Duodenal mucosa (tissue), 2 donors: ENCODE data around the gene CNTN5.

Experiments
- H3K27ac ChIP-seq: one replicate; pipeline ENCODE4 v1.7.0; 2013; ENCODE audit warnings: low read depth, low read length
- H3K27me3 ChIP-seq, 2 donors: one replicate each; pipeline ENCODE4 v1.7.0; 2013; ENCODE audit warnings: low read length in 2 of 2, control low read depth in 1 of 2; ENCODE audit not compliant: insufficient read depth in 2 of 2, control insufficient read depth in 1 of 2
- H3K36me3 ChIP-seq, 2 donors: one replicate each; pipeline ENCODE4 v1.7.0; 2013; ENCODE audit warnings: low read length in 2 of 2, control low read depth in 1 of 2; ENCODE audit not compliant: insufficient read depth in 2 of 2, control insufficient read depth in 1 of 2
- H3K4me1 ChIP-seq, 2 donors: one replicate each; pipeline ENCODE4 v1.7.0; 2013; ENCODE audit warnings: low read length in 2 of 2, control low read depth in 1 of 2; ENCODE audit not compliant: insufficient read depth in 2 of 2, control insufficient read depth in 1 of 2
- H3K4me3 ChIP-seq, 2 donors: one replicate each; pipeline ENCODE4 v1.7.0; 2013; ENCODE audit warnings: low read length in 2 of 2, low read depth in 1 of 2
- H3K9ac ChIP-seq, 2 donors: one replicate each; pipeline ENCODE4 v1.7.0; 2013; ENCODE audit warnings: low read length in 2 of 2, low read depth in 1 of 2
- H3K9me3 ChIP-seq, 2 donors: one replicate each; pipeline ENCODE4 v1.7.0; 2013; ENCODE audit warnings: low read length in 2 of 2, control low read depth in 1 of 2; ENCODE audit not compliant: control insufficient read depth in 1 of 2

CNTN5 gene

DNA sequence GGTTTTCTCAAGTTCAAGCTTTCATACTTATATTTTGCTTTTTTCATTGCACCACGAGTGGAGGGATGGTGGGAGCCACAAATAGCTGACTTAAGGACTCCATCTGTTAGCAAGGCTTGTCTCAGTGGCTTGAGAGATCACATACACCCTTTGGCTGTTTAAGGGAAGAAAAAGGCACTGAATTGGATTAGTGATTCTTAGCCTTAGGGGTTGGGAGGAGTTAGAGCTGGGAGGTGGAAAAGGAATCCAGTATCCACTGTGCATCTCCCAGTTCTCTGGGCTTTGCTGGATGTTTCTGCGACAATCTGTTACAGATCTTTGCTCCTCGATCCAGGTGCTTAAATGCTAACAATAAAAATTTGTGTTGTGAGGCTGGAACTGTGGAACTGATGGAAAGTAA is 593.6 kb downstream of the CNTN5 start:
- Histone ChIP-seq H3K27me3 (no peaks in the 10 kb centered on the region), H3K4me1 (no peaks in the 10 kb centered on the region), H3K4me3 (no peak overlapping the region), H3K9me3 (peaks cover 0 to 5% of the 10 kb centered on the region in 2 donors), H3K9ac (no peak overlapping the region), H3K36me3 (no peaks in the 10 kb centered on the region), H3K27ac (no peak overlapping the region)

DNA sequence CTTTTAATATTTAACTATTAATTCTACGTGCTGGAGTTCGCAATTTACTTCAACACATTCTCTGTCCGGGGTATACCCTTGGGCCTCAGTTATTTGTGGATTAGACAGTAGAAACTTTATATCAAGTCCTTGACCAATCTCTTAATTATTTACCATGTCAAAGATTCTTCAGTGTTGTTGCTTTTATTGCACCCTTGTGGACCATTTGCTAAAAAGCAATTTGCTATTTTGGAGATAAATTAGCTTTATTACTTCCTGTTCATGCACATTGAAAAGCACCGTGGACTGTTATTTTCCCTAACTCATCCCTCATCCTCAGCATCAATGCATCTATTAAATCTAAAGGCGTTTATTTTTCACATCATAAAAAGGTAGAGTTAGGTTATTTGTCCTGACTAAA is 609.9 kb downstream of the CNTN5 start:
- no peaks in the 10 kb centered on the region for H3K27me3 ChIP-seq
- H3K4me1 ChIP-seq, result no peaks in the 10 kb centered on the region
- H3K9ac ChIP-seq, result no peak overlapping the region
- no peaks in the 10 kb centered on the region for H3K36me3 ChIP-seq
- H3K9me3 ChIP-seq, result peaks cover 0 to 2% of the 10 kb centered on the region in 2 donors
- H3K4me3 ChIP-seq, result no peak overlapping the region
- H3K27ac ChIP-seq, result no peak overlapping the region

DNA sequence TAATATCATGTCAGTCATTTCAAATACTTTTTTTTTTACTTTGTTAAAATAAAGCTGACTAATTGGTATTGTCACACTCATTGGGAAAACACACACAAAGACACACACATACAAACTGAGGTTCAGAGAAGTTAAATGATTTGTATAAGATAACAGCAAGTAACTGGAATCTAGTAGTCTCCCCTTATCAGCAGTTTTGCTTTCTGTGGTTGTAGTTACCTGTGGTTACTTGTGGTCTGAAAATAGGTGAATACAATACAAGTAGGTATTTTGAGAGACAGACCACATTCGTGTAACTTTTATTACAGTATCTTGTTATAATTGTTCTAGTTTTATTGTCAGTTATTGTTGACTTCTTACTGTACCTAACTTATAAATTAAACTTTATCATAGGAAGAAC is 610.9 kb downstream of the CNTN5 start:
- H3K4me3 ChIP-seq, result no peak overlapping the region
- H3K27me3 ChIP-seq, result no peaks in the 10 kb centered on the region
- no peaks in the 10 kb centered on the region for H3K36me3 ChIP-seq

DNA sequence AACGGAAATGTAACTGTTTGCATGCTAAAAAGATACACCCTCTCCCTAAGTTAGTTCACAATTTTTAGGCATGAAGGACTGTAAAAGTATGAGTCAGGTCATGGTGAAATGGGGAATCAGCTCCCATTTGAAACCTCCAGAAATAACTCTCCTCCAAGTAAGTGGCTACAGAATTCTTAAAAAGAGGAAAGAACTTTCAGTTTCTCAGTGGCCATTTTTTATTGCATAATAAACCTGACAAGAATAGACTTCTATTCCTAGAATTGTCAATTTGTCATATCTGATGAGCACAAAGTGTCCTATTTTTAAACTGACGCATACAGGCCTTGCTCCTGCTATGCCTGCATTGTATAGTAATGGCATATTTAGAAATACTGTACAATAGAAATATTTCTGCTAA is 612.2 kb downstream of the CNTN5 start:
- H3K27ac ChIP-seq, result no peak overlapping the region
- no peaks in the 10 kb centered on the region for H3K36me3 ChIP-seq
- no peak overlapping the region for H3K4me3 ChIP-seq
- H3K27me3 ChIP-seq, result no peaks in the 10 kb centered on the region
- no peak overlapping the region for H3K9ac ChIP-seq
- peaks cover 0 to 2% of the 10 kb centered on the region in 2 donors for H3K9me3 ChIP-seq
- H3K4me1 ChIP-seq, result no peaks in the 10 kb centered on the region

More for the DNA sequence above, 610.9 kb downstream of the CNTN5 start:
- no peak overlapping the region for H3K27ac ChIP-seq
- H3K9me3 ChIP-seq, result peaks cover 0 to 2% of the 10 kb centered on the region in 2 donors
- H3K9ac ChIP-seq, result no peak overlapping the region
- no peaks in the 10 kb centered on the region for H3K4me1 ChIP-seq

DNA sequence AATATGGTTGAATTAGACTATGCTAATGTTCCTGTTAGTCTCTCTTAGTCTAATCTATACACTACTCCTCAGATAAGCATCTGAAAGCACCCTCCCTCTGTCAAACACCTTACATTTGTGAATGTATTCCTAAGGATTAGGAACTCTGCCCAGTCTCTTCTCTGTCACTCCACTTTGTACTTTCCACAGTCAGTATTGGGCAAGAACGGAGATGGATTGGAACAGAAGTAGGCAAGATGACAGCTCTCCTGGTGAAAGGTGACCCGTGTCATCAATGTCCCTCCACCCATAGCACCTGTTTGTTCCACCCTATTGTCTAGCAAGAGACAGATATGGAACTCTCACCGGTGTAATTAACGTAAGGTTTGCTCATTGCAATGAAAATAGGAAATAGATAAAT is 613.8 kb downstream of the CNTN5 start:
- Histone ChIP-seq H3K27ac (no peak overlapping the region), H3K9ac (no peak overlapping the region), H3K9me3 (peaks cover 0 to 2% of the 10 kb centered on the region in 2 donors), H3K4me1 (no peaks in the 10 kb centered on the region), H3K36me3 (no peaks in the 10 kb centered on the region), H3K4me3 (no peak overlapping the region), H3K27me3 (no peaks in the 10 kb centered on the region)

DNA sequence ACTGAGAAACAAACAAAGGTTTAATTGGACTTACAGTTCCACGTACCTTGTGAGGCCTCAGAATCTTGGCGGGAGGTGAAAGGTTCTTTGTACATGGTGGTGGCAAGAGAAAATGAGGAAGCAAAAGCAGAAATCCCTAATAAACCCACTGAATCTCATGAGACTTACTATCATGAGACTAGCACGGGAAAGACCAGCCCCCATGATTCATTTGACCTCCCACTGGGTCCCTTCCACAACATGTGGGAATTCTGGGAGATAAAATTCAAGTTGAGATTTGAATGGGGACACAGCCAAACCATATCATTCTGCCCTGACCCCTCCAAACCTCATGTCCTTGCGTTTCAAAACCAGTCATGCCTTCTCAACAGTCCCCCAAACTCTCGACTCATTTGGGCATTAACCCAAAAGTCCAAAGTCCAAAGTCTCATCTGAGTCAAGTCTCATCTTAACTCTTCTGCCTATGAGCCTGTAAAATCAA is 617.4 kb downstream of the CNTN5 start:
- H3K27ac ChIP-seq, result no peak overlapping the region
- H3K36me3 ChIP-seq, result no peaks in the 10 kb centered on the region
- H3K4me1 ChIP-seq, result no peaks in the 10 kb centered on the region
- H3K9me3 ChIP-seq, result peaks cover 0 to 2% of the 10 kb centered on the region in 2 donors
- H3K27me3 ChIP-seq, result no peaks in the 10 kb centered on the region
- H3K9ac ChIP-seq, result no peak overlapping the region
- H3K4me3 ChIP-seq, result no peak overlapping the region

DNA sequence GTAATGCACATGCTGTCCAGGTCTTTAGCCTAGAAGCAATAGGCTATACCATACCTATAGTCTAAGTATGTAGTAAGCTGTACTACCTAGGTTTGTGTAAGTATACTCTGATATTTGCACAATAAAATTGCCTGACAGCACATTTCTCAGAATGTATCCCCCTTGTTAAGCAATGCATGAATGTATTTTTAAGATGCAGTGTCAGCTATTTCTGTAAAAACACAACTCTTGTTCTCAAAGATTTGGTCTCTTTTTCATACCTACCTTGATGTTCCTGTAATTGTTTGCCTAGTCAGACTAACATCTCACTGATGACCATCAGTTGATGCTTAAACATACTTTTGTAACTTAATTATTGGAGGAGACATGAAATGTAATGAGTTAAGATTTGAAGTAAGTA is 619.9 kb downstream of the CNTN5 start:
- Histone ChIP-seq H3K9me3 (no peaks in the 10 kb centered on the region), H3K4me3 (no peak overlapping the region), H3K4me1 (no peaks in the 10 kb centered on the region), H3K9ac (no peak overlapping the region), H3K36me3 (no peaks in the 10 kb centered on the region), H3K27ac (no peak overlapping the region), H3K27me3 (no peaks in the 10 kb centered on the region)

DNA sequence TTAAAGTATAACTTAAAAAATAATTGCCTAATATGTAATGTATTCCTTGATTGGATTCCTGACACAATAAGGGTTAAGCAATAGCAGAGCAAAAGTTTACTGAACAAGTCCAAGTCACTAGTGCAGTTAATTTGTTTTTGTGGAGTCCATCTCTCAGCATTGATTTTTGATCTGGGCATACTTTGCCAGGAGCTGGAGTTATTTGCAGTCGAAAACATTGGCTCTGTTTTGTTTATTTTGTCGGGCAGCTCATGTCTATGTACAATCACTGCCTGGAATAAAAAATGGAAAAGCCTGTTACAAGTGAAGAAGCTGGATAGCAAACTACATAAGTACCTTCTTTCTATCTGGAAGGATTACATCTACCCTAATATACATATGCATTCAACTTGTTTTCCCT is 625.2 kb downstream of the CNTN5 start:
- H3K27ac ChIP-seq, result no peak overlapping the region
- H3K9me3 ChIP-seq, result peaks cover 0 to 4% of the 10 kb centered on the region in 2 donors
- no peaks in the 10 kb centered on the region for H3K36me3 ChIP-seq
- H3K4me3 ChIP-seq, result no peak overlapping the region
- no peaks in the 10 kb centered on the region for H3K27me3 ChIP-seq
- H3K9ac ChIP-seq, result no peak overlapping the region
- H3K4me1 ChIP-seq, result no peaks in the 10 kb centered on the region

DNA sequence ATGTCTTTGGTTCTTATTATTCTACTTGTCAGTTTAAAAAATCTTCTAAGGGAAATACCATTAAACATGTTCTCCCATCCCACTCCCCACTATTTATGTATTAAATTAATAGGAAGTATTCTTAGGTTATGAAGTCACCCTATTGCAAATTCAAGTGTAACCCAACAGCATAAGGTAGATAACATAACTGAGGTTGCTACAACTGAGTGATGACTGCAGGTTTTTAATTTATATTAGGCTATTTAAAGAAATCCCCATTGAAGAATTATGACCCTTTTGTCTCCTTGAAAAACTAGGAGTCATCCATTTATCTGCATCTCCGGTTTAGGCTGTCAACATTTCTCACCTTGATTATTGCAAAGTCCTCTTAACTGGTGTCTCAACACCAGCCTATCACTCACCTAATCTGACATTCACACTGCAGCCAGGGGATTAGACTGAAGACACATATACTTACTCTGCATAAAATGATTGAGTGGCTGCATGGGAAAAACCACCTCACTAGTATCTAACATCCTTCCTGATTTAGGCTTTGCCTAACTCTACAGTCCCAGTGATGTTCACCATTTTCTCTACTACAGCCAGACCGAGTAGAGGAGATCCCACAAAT is 649.4 kb downstream of the CNTN5 start:
- Histone ChIP-seq H3K27me3 (no peaks in the 10 kb centered on the region), H3K9ac (no peak overlapping the region), H3K9me3 (peaks cover 0 to 9% of the 10 kb centered on the region in 2 donors), H3K27ac (no peak overlapping the region), H3K36me3 (no peaks in the 10 kb centered on the region), H3K4me3 (no peak overlapping the region), H3K4me1 (no peaks in the 10 kb centered on the region)

DNA sequence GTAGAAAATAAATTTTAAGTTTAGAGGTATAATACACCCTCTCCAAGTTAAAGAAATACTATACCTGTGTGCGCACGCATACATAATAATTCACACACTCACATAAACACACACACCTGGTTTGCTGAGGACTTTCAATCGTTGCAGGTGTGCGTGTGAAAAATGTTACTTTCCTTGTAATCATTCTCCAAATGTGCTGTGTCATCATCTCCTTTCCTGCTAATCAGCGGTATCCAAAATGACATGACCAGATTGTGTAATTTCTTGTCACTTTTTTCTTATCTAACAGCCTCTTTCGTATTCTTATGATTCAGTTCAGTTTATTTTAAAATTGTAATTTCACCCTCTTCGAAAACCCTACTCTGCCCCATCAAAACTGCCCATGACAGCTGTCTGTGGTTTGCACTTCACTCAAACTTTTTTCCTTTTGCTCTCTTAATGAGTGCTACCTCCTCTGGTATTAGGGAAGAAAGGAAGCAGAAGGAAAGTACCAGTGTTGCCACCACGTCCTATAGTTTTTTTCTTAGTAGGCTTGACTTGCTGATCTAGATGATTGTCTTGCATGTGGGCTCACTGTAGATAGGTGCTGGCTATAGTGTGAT is 651.2 kb downstream of the CNTN5 start:
- H3K9me3 ChIP-seq, result peaks cover 0 to 7% of the 10 kb centered on the region in 2 donors
- H3K4me3 ChIP-seq, result no peak overlapping the region
- no peaks in the 10 kb centered on the region for H3K36me3 ChIP-seq
- no peaks in the 10 kb centered on the region for H3K27me3 ChIP-seq
- no peak overlapping the region for H3K9ac ChIP-seq
- H3K27ac ChIP-seq, result no peak overlapping the region
- H3K4me1 ChIP-seq, result no peaks in the 10 kb centered on the region
